ENCODE measurements around the gene RFX4. TPM values are rescaled to one million over a fixed set of nuclear protein-coding genes. Genes with fewer than 3 reads are reported as not detected.
A peak's percentile ranks its signal among the peaks of the same experiment; 100 is the strongest.

RFX4 gene
- total RNA-seq, 1 donor from 2014 or later: not detected

- Mint-ChIP-seq H3K4me1 (ENCODE audit: low read depth) (no peaks in the 10 kb centered on the region), H3K4me3 (ENCODE audit: low read depth) (no peak overlapping the region), H3K27me3 (peaks cover 24% of the 10 kb centered on the region), H3K36me3 (ENCODE audit: insufficient read depth) (no peaks in the 10 kb centered on the region), H3K27ac (no peak overlapping the region), H3K9me3 (ENCODE audit: low read depth) (no peaks in the 10 kb centered on the region)
- DNase-seq (ENCODE audit: low spot score, unreplicated experiment): no peak
- no peak for TF ChIP-seq CTCF (IDR thresholded peaks at IDR 0.05; ENCODE audit: unreplicated experiment)
Observed at GRCh38 chr12:106566771-106567170, 16.0 kb upstream of the RFX4 start.

GRCh38 chr12:106573239-106573638 lies 9.6 kb upstream of the RFX4 start:
- no peak for TF ChIP-seq CTCF (IDR thresholded peaks at IDR 0.05; ENCODE audit: unreplicated experiment)
- H3K36me3 Mint-ChIP-seq (ENCODE audit: insufficient read depth): no peaks in the 10 kb centered on the region
- no peak for DNase-seq (ENCODE audit: low spot score, unreplicated experiment)
- H3K4me1 Mint-ChIP-seq (ENCODE audit: low read depth): no peaks in the 10 kb centered on the region
- H3K9me3 Mint-ChIP-seq (ENCODE audit: low read depth): no peaks in the 10 kb centered on the region
- H3K27me3 Mint-ChIP-seq: peaks cover 52% of the 10 kb centered on the region
- no peak overlapping the region for H3K27ac Mint-ChIP-seq
- H3K4me3 Mint-ChIP-seq (ENCODE audit: low read depth): no peak overlapping the region

GRCh38 chr12:106576848-106577247 lies 6.0 kb upstream of the RFX4 start:
- Mint-ChIP-seq H3K4me1 (ENCODE audit: low read depth) (no peaks in the 10 kb centered on the region), H3K27me3 (peaks cover 76% of the 10 kb centered on the region), H3K9me3 (ENCODE audit: low read depth) (no peaks in the 10 kb centered on the region), H3K36me3 (ENCODE audit: insufficient read depth) (no peaks in the 10 kb centered on the region), H3K27ac (no peak overlapping the region), H3K4me3 (ENCODE audit: low read depth) (no peak overlapping the region)
- TF ChIP-seq CTCF (IDR thresholded peaks at IDR 0.05; ENCODE audit: unreplicated experiment): no peak
- no peak for DNase-seq (ENCODE audit: low spot score, unreplicated experiment)

GRCh38 chr12:106580671-106581508 lies 1.9 kb upstream of the RFX4 start:
- peaks cover 90% of the 10 kb centered on the region for H3K27me3 Mint-ChIP-seq
- no peak overlapping the region for H3K4me3 Mint-ChIP-seq (ENCODE audit: low read depth)
- no peak overlapping the region for H3K27ac Mint-ChIP-seq
- no peaks in the 10 kb centered on the region for H3K36me3 Mint-ChIP-seq (ENCODE audit: insufficient read depth)
- H3K4me1 Mint-ChIP-seq (ENCODE audit: low read depth): peaks cover 13% of the 10 kb centered on the region
- TF ChIP-seq CTCF (IDR thresholded peaks at IDR 0.05; ENCODE audit: unreplicated experiment): no peak
- H3K9me3 Mint-ChIP-seq (ENCODE audit: low read depth): no peaks in the 10 kb centered on the region
- DNase-seq (ENCODE audit: low spot score, unreplicated experiment): no peak

- H3K4me1 Mint-ChIP-seq (ENCODE audit: low read depth): peaks cover 15% of the 10 kb centered on the region
- no peaks in the 10 kb centered on the region for H3K9me3 Mint-ChIP-seq (ENCODE audit: low read depth)
- no peak overlapping the region for H3K27ac Mint-ChIP-seq
- H3K4me3 Mint-ChIP-seq (ENCODE audit: low read depth): peak overlapping the region; percentile 9
- DNase-seq (ENCODE audit: low spot score, unreplicated experiment): peak; percentile 41
- H3K27me3 Mint-ChIP-seq: peaks cover 91% of the 10 kb centered on the region
- no peak for TF ChIP-seq CTCF (IDR thresholded peaks at IDR 0.05; ENCODE audit: unreplicated experiment)
- no peaks in the 10 kb centered on the region for H3K36me3 Mint-ChIP-seq (ENCODE audit: insufficient read depth)
Observed at GRCh38 chr12:106581543-106582248, 1.1 kb upstream of the RFX4 start.

Measured in progenitor cell of endocrine pancreas (in vitro differentiated cells).